Measurements from ENCODE around the gene WFIKKN1. TPM values are rescaled to one million over a fixed set of nuclear protein-coding genes. Genes with fewer than 3 reads are reported as not detected.

The WFIKKN1 gene
- total and polyA plus RNA-seq, 2 of the 13 experiments (the other 11 are each of a cell fraction or from before 2014, with no cell fraction given) = 1.7 to 4.9 TPM

DNA sequence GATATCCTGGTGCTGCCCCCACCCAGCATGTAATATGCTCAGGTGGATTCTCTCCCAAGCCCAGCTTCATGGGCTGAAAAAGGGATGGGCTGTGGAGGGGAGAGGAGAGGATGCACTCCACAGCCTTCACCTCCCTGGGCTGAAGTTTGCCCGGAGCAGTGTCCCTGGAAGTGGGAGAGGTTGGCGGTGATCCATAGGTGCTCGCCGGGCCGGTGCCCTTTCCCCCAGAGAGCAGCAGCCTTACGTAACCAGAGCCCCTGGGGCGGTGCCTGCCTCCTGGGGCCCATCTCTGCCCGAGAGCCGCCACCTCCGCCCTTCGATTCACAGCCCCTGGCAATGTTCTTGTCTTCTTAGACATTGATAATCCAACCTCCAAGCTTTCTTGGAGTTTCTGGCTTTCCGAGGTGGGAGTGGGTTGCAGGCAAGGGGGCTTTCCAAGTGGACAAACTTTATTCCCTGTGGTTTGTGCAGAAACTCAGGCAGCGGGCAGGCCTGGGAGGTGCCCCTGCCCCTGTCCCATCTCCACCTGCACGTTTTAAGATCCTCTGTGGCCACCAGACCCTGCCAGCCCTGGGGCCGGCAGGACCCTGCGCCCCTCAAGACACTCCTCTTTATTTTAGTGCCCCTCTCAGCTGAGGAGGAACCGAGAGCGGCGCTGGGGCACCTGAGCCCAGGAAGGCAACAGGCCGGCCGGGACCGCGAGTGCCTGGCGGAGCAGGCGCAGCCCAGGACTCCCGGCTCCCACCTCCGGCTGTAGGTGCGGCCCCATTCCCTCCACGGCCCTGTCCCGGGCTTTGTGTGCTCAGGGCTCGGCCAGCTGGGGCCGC, 15.3 kb downstream of the WFIKKN1 start (continued):
- TF ChIP-seq, protein P1, sequence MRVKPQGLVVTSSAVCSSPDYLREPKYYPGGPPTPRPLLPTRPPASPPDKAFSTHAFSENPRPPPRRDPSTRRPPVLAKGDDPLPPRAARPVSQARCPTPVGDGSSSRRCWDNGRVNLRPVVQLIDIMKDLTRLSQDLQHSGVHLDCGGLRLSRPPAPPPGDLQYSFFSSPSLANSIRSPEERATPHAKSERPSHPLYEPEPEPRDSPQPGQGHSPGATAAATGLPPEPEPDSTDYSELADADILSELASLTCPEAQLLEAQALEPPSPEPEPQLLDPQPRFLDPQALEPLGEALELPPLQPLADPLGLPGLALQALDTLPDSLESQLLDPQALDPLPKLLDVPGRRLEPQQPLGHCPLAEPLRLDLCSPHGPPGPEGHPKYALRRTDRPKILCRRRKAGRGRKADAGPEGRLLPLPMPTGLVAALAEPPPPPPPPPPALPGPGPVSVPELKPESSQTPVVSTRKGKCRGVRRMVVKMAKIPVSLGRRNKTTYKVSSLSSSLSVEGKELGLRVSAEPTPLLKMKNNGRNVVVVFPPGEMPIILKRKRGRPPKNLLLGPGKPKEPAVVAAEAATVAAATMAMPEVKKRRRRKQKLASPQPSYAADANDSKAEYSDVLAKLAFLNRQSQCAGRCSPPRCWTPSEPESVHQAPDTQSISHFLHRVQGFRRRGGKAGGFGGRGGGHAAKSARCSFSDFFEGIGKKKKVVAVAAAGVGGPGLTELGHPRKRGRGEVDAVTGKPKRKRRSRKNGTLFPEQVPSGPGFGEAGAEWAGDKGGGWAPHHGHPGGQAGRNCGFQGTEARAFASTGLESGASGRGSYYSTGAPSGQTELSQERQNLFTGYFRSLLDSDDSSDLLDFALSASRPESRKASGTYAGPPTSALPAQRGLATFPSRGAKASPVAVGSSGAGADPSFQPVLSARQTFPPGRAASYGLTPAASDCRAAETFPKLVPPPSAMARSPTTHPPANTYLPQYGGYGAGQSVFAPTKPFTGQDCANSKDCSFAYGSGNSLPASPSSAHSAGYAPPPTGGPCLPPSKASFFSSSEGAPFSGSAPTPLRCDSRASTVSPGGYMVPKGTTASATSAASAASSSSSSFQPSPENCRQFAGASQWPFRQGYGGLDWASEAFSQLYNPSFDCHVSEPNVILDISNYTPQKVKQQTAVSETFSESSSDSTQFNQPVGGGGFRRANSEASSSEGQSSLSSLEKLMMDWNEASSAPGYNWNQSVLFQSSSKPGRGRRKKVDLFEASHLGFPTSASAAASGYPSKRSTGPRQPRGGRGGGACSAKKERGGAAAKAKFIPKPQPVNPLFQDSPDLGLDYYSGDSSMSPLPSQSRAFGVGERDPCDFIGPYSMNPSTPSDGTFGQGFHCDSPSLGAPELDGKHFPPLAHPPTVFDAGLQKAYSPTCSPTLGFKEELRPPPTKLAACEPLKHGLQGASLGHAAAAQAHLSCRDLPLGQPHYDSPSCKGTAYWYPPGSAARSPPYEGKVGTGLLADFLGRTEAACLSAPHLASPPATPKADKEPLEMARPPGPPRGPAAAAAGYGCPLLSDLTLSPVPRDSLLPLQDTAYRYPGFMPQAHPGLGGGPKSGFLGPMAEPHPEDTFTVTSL (CRISPR knock-in tag; IDR thresholded peaks at IDR 0.05; ENCODE audit: borderline replicate concordance) = no peak
- TF ChIP-seq AKAP8 (CRISPR knock-in tag; IDR thresholded peaks at IDR 0.05) (peak; percentile 89), SNAPC2 (CRISPR knock-in tag; IDR thresholded peaks at IDR 0.05) (no peak), HDAC6 (IDR thresholded peaks at IDR 0.05; ENCODE audit: low read depth, low read length) (no peak), BHLHE40 (IDR thresholded peaks at IDR 0.05; ENCODE audit: low read length) (no peak), EZH2 (conservative IDR thresholded peaks at IDR 0.05; ENCODE audit: low read depth, low read length) (no peak), EHMT2 (IDR thresholded peaks at IDR 0.05; ENCODE audit: borderline replicate concordance, low read depth, low read length) (no peak), ARHGAP35 (CRISPR knock-in tag; IDR thresholded peaks at IDR 0.05; ENCODE audit: borderline replicate concordance) (no peak), ZNF20 (CRISPR knock-in tag; IDR thresholded peaks at IDR 0.05) (no peak), ZNF775 (CRISPR knock-in tag; IDR thresholded peaks at IDR 0.05; ENCODE audit: borderline replicate concordance) (no peak), ZSCAN31 (CRISPR knock-in tag; IDR thresholded peaks at IDR 0.05; ENCODE audit: low read depth) (peak; percentile 55; the same call in 1 of the 2 replicates), PHF20 (CRISPR knock-in tag; IDR thresholded peaks at IDR 0.05) (no peak), CHCHD3 (CRISPR knock-in tag; IDR thresholded peaks at IDR 0.05) (no peak), TRIM24 (CRISPR knock-in tag; IDR thresholded peaks at IDR 0.05) (no peak), ZNF749 (CRISPR knock-in tag; IDR thresholded peaks at IDR 0.05; ENCODE audit: borderline replicate concordance) (no peak), NFRKB (IDR thresholded peaks at IDR 0.05) (no peak)
- TF ChIP-seq, protein P2, sequence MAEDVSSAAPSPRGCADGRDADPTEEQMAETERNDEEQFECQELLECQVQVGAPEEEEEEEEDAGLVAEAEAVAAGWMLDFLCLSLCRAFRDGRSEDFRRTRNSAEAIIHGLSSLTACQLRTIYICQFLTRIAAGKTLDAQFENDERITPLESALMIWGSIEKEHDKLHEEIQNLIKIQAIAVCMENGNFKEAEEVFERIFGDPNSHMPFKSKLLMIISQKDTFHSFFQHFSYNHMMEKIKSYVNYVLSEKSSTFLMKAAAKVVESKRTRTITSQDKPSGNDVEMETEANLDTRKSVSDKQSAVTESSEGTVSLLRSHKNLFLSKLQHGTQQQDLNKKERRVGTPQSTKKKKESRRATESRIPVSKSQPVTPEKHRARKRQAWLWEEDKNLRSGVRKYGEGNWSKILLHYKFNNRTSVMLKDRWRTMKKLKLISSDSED (CRISPR knock-in tag; IDR thresholded peaks at IDR 0.05) = no peak
- TF ChIP-seq, protein P3, sequence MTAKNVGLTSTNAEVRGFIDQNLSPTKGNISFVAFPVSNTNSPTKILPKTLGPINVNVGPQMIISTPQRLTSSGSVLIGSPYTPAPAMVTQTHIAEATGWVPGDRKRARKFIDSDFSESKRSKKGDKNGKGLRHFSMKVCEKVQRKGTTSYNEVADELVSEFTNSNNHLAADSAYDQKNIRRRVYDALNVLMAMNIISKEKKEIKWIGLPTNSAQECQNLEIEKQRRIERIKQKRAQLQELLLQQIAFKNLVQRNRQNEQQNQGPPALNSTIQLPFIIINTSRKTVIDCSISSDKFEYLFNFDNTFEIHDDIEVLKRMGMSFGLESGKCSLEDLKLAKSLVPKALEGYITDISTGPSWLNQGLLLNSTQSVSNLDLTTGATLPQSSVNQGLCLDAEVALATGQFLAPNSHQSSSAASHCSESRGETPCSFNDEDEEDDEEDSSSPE (CRISPR knock-in tag; IDR thresholded peaks at IDR 0.05) = no peak
- TF ChIP-seq, protein P4, sequence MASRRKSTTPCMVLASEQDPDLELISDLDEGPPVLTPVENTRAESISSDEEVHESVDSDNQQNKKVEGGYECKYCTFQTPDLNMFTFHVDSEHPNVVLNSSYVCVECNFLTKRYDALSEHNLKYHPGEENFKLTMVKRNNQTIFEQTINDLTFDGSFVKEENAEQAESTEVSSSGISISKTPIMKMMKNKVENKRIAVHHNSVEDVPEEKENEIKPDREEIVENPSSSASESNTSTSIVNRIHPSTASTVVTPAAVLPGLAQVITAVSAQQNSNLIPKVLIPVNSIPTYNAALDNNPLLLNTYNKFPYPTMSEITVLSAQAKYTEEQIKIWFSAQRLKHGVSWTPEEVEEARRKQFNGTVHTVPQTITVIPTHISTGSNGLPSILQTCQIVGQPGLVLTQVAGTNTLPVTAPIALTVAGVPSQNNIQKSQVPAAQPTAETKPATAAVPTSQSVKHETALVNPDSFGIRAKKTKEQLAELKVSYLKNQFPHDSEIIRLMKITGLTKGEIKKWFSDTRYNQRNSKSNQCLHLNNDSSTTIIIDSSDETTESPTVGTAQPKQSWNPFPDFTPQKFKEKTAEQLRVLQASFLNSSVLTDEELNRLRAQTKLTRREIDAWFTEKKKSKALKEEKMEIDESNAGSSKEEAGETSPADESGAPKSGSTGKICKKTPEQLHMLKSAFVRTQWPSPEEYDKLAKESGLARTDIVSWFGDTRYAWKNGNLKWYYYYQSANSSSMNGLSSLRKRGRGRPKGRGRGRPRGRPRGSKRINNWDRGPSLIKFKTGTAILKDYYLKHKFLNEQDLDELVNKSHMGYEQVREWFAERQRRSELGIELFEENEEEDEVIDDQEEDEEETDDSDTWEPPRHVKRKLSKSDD (CRISPR knock-in tag; IDR thresholded peaks at IDR 0.05; ENCODE audit: low read depth) = no peak
